GM23338 (cell line): ENCODE data around the gene CERS1. TPM values are rescaled to one million over a fixed set of nuclear protein-coding genes. Genes with fewer than 3 reads are reported as not detected.

ENCODE experiments used
- ATAC-seq: fragments of 200-7000 bp; cut with Tn5 transposase; 3 replicates; pipeline ENCODE4 v1.9.1; 2020
- DNase-seq: peaks from one replicate; pipeline ENCODE4 v3.0.0-alpha.2; 2015; ENCODE audit warnings: low spot score
- H2AFZ ChIP-seq: fragments of 200-600 bp; sonication (generic); 2 replicates; pipeline ENCODE4 v1.8.0; 2016; ENCODE audit warnings: antibody characterized with exemption, mild to moderate bottlenecking, moderate library complexity
- H3F3A ChIP-seq: fragments of 200-600 bp; sonication (generic); replicated peaks from 2 replicates; pipeline ENCODE4 v1.8.0; 2017; ENCODE audit warnings: antibody characterized with exemption, mixed run types, low read depth
- H3K27ac ChIP-seq: fragments of 200-600 bp; sonication (generic); 2 replicates; pipeline ENCODE4 v1.6.1; 2016; ENCODE audit warnings: low read depth
- H3K27me3 ChIP-seq: fragments of 200-600 bp; sonication (generic); 2 replicates; pipeline ENCODE4 v1.8.0; 2016; ENCODE audit warnings: mild to moderate bottlenecking, mixed run types, moderate library complexity; ENCODE audit not compliant: insufficient read depth
- H3K36me3 ChIP-seq: fragments of 200-600 bp; sonication (generic); 2 replicates; pipeline ENCODE4 v1.8.0; 2016; ENCODE audit warnings: mild to moderate bottlenecking; ENCODE audit not compliant: insufficient read depth
- H3K4me1 ChIP-seq: fragments of 200-600 bp; sonication (generic); 2 replicates; pipeline ENCODE4 v1.8.0; 2016; ENCODE audit warnings: mild to moderate bottlenecking, moderate library complexity; ENCODE audit not compliant: insufficient read depth
- H3K4me2 ChIP-seq: fragments of 200-600 bp; sonication (generic); 2 replicates; pipeline ENCODE4 v1.7.1; 2017; ENCODE audit warnings: mixed run types
- H3K4me3 ChIP-seq: fragments of 200-600 bp; sonication (generic); 2 replicates; pipeline ENCODE4 v1.6.1; 2016; ENCODE audit warnings: mixed run types
- H3K79me2 ChIP-seq: fragments of 200-600 bp; sonication (generic); replicated peaks from 2 replicates; pipeline ENCODE4 v1.8.0; 2017; ENCODE audit warnings: mild to moderate bottlenecking; ENCODE audit not compliant: insufficient read depth
- H3K9me2 ChIP-seq: fragments of 200-600 bp; sonication (generic); 2 replicates; pipeline ENCODE4 v1.8.0; 2017; ENCODE audit not compliant: insufficient read depth
- H4K20me1 ChIP-seq: fragments of 200-600 bp; sonication (generic); replicated peaks from 2 replicates; pipeline ENCODE4 v1.8.0; 2017; ENCODE audit warnings: mild to moderate bottlenecking; ENCODE audit not compliant: insufficient read depth
- H3K27ac Mint-ChIP-seq: 2 replicates; pipeline ENCODE4 v1.8.0; 2020; ENCODE audit warnings: inconsistent platforms, mild to moderate bottlenecking, moderate library complexity, mixed read lengths
- H3K27me3 Mint-ChIP-seq: 3 replicates; pipeline ENCODE4 v1.8.0; 2022; ENCODE audit warnings: low read depth, mild to moderate bottlenecking, moderate library complexity, mixed read lengths, inconsistent platforms; ENCODE audit not compliant: insufficient read depth, poor library complexity
- H3K36me3 Mint-ChIP-seq: 3 replicates; pipeline ENCODE4 v1.8.0; 2021; ENCODE audit warnings: low read depth, mild to moderate bottlenecking, inconsistent platforms, moderate library complexity, mixed read lengths
- H3K4me1 Mint-ChIP-seq: 3 replicates; pipeline ENCODE4 v1.8.0; 2020; ENCODE audit warnings: mild to moderate bottlenecking, inconsistent platforms, mixed read lengths
- H3K4me3 Mint-ChIP-seq: 3 replicates; pipeline ENCODE4 v1.8.0; 2021; ENCODE audit warnings: moderate library complexity, mild to moderate bottlenecking, inconsistent platforms, mixed read lengths
- H3K9me3 Mint-ChIP-seq: 3 replicates; pipeline ENCODE4 v1.8.0; 2020; ENCODE audit warnings: moderate library complexity, mild to moderate bottlenecking, inconsistent platforms, mixed read lengths
- CREB1 ChIP-seq: fragments of 250-450 bp; sonication (Bioruptor Pico); IDR thresholded peaks from 2 replicates; pipeline ENCODE4 v1.5.0; 2020; ENCODE audit warnings: low read depth, mild to moderate bottlenecking, moderate library complexity
- EZH2 ChIP-seq: fragments of 200-600 bp; sonication (generic); IDR thresholded peaks from one replicate; pipeline ENCODE4 v1.8.0; 2017; ENCODE audit warnings: antibody characterized with exemption, mild to moderate bottlenecking, low read depth; ENCODE audit not compliant: unreplicated experiment
- JUNB ChIP-seq: IDR thresholded peaks from one replicate; pipeline ENCODE4 v1.6.1; 2016; ENCODE audit warnings: antibody characterized with exemption; ENCODE audit not compliant: unreplicated experiment
- NANOG ChIP-seq: IDR thresholded peaks from 2 replicates; pipeline ENCODE4 v1.6.1; 2016; ENCODE audit warnings: antibody characterized with exemption, borderline replicate concordance
- POLR2AphosphoS5 ChIP-seq: IDR thresholded peaks from 2 replicates; pipeline ENCODE4 v1.6.1; 2016; ENCODE audit warnings: antibody characterized with exemption, low read depth
- STAT1 ChIP-seq: IDR thresholded peaks from one replicate; pipeline ENCODE4 v1.6.1; 2016; ENCODE audit warnings: antibody characterized with exemption; ENCODE audit not compliant: unreplicated experiment
- ZNF114 ChIP-seq: fragments of 250-450 bp; sonication (Bioruptor Pico); IDR thresholded peaks from 2 replicates; pipeline ENCODE4 v1.5.0; 2020; ENCODE audit warnings: mild to moderate bottlenecking, moderate library complexity
- ZNF331 ChIP-seq: fragments of 250-450 bp; sonication (Bioruptor Pico); IDR thresholded peaks from 2 replicates; pipeline ENCODE4 v1.5.0; 2020; ENCODE audit warnings: low read depth, mild to moderate bottlenecking, moderate library complexity
- polyA plus RNA-seq: library from polyadenylated mRNA; unstranded; fragments of >200 nt; fragmentation: Nextera tagmentation; extraction: Ambion mirVana; gene quantifications from 2 replicates; pipeline ENCODE4 v1.2.1, GENCODE V29; 2016
- total RNA-seq: library from RNA; depleted of rRNA; stranded (reverse); fragments of >200 nt; shearing (Covaris generic); gene quantifications from 2 replicates; pipeline ENCODE4 v1.2.3, GENCODE V29; 2014
- TF ChIP-seq, protein P1 (sequence below): IDR thresholded peaks from one replicate; pipeline ENCODE4 v1.6.1; 2018; ENCODE audit warnings: antibody characterized with exemption; ENCODE audit not compliant: unreplicated experiment
- TF ChIP-seq, protein P2 (sequence below), 2 experiments: fragments of 200-600 bp in 1 of 2; sonication (generic) in 1 of 2; conservative IDR thresholded peaks; 2 replicates each; pipeline versions ENCODE4 v1.5.1 to v1.6.1; 2016 to 2017; ENCODE audit warnings: antibody characterized with exemption in 2 of 2, low read depth in 2 of 2, mild to moderate bottlenecking in 2 of 2, moderate library complexity in 1 of 2
- TF ChIP-seq, protein P3 (sequence below): fragments of 250-450 bp; sonication (Bioruptor Pico); IDR thresholded peaks from 2 replicates; pipeline ENCODE4 v1.5.0; 2020; ENCODE audit warnings: mild to moderate bottlenecking, moderate library complexity
- TF ChIP-seq, protein P4 (sequence below): IDR thresholded peaks from 2 replicates; pipeline ENCODE4 v1.6.1; 2016; ENCODE audit warnings: antibody characterized with exemption

Gene CERS1
- total and polyA plus RNA-seq, 2 experiments from 2014 or later = 11.1 to 12.2 TPM

DNA sequence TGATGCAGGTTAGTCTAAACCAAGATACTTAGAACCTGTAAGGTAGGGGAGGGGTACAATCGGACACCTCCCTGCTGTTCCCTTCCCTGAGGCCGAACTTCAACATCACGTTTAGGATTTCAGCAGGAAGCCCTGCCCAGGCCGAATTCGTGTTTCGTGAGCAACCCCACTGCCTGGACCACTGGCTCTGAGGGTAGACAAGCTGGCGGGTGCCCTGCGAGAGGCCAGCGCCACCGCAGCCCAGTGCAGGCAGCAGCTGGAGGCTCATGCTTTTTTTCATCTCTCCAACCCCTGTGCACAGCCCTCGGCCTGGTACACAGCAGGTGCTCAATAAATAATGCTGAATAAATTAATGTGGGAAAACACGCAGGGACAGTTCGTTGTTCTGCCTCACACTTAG, 37.3 kb upstream of the CERS1 start:
- no peak for ATAC-seq
- Histone ChIP-seq H3K4me2 (peak overlapping the region; percentile 86), H3K4me1 (peaks cover 8% of the 10 kb centered on the region; the same call in 1 of the 2 replicates), H2AFZ (no peak overlapping the region), H3F3A (peaks cover 4% of the 10 kb centered on the region; the same call in 1 of the 2 replicates), H3K27ac (no peak overlapping the region), H3K36me3 (no peaks in the 10 kb centered on the region), H3K4me3 (peak overlapping the region; percentile 69), H3K9me2 (no peaks in the 10 kb centered on the region), H3K79me2 (no peaks in the 10 kb centered on the region), H3K27me3 (no peaks in the 10 kb centered on the region), H4K20me1 (no peaks in the 10 kb centered on the region; the same call in 1 of the 2 replicates)
- H3K27ac Mint-ChIP-seq = no peak overlapping the region
- peaks cover 4% of the 10 kb centered on the region for H3K4me1 Mint-ChIP-seq
- peaks cover 15% of the 10 kb centered on the region for H3K27me3 Mint-ChIP-seq
- no peak for DNase-seq
- H3K4me3 Mint-ChIP-seq = peak overlapping the region; percentile 69; the same call in 2 of the 3 replicates
- H3K9me3 Mint-ChIP-seq = no peaks in the 10 kb centered on the region
- TF ChIP-seq JUNB (no peak), ZNF114 (no peak), STAT1 (no peak), POLR2AphosphoS5 (no peak), NANOG (no peak), ZNF331 (no peak), EZH2 (no peak), CREB1 (no peak)
- TF ChIP-seq, protein P1, sequence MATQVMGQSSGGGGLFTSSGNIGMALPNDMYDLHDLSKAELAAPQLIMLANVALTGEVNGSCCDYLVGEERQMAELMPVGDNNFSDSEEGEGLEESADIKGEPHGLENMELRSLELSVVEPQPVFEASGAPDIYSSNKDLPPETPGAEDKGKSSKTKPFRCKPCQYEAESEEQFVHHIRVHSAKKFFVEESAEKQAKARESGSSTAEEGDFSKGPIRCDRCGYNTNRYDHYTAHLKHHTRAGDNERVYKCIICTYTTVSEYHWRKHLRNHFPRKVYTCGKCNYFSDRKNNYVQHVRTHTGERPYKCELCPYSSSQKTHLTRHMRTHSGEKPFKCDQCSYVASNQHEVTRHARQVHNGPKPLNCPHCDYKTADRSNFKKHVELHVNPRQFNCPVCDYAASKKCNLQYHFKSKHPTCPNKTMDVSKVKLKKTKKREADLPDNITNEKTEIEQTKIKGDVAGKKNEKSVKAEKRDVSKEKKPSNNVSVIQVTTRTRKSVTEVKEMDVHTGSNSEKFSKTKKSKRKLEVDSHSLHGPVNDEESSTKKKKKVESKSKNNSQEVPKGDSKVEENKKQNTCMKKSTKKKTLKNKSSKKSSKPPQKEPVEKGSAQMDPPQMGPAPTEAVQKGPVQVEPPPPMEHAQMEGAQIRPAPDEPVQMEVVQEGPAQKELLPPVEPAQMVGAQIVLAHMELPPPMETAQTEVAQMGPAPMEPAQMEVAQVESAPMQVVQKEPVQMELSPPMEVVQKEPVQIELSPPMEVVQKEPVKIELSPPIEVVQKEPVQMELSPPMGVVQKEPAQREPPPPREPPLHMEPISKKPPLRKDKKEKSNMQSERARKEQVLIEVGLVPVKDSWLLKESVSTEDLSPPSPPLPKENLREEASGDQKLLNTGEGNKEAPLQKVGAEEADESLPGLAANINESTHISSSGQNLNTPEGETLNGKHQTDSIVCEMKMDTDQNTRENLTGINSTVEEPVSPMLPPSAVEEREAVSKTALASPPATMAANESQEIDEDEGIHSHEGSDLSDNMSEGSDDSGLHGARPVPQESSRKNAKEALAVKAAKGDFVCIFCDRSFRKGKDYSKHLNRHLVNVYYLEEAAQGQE = no peak
- TF ChIP-seq, protein P2, sequence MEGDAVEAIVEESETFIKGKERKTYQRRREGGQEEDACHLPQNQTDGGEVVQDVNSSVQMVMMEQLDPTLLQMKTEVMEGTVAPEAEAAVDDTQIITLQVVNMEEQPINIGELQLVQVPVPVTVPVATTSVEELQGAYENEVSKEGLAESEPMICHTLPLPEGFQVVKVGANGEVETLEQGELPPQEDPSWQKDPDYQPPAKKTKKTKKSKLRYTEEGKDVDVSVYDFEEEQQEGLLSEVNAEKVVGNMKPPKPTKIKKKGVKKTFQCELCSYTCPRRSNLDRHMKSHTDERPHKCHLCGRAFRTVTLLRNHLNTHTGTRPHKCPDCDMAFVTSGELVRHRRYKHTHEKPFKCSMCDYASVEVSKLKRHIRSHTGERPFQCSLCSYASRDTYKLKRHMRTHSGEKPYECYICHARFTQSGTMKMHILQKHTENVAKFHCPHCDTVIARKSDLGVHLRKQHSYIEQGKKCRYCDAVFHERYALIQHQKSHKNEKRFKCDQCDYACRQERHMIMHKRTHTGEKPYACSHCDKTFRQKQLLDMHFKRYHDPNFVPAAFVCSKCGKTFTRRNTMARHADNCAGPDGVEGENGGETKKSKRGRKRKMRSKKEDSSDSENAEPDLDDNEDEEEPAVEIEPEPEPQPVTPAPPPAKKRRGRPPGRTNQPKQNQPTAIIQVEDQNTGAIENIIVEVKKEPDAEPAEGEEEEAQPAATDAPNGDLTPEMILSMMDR (conservative IDR thresholded peaks at IDR 0.05; ENCODE audit: low read depth in 2 of 2) = no peak
- TF ChIP-seq, protein P3, sequence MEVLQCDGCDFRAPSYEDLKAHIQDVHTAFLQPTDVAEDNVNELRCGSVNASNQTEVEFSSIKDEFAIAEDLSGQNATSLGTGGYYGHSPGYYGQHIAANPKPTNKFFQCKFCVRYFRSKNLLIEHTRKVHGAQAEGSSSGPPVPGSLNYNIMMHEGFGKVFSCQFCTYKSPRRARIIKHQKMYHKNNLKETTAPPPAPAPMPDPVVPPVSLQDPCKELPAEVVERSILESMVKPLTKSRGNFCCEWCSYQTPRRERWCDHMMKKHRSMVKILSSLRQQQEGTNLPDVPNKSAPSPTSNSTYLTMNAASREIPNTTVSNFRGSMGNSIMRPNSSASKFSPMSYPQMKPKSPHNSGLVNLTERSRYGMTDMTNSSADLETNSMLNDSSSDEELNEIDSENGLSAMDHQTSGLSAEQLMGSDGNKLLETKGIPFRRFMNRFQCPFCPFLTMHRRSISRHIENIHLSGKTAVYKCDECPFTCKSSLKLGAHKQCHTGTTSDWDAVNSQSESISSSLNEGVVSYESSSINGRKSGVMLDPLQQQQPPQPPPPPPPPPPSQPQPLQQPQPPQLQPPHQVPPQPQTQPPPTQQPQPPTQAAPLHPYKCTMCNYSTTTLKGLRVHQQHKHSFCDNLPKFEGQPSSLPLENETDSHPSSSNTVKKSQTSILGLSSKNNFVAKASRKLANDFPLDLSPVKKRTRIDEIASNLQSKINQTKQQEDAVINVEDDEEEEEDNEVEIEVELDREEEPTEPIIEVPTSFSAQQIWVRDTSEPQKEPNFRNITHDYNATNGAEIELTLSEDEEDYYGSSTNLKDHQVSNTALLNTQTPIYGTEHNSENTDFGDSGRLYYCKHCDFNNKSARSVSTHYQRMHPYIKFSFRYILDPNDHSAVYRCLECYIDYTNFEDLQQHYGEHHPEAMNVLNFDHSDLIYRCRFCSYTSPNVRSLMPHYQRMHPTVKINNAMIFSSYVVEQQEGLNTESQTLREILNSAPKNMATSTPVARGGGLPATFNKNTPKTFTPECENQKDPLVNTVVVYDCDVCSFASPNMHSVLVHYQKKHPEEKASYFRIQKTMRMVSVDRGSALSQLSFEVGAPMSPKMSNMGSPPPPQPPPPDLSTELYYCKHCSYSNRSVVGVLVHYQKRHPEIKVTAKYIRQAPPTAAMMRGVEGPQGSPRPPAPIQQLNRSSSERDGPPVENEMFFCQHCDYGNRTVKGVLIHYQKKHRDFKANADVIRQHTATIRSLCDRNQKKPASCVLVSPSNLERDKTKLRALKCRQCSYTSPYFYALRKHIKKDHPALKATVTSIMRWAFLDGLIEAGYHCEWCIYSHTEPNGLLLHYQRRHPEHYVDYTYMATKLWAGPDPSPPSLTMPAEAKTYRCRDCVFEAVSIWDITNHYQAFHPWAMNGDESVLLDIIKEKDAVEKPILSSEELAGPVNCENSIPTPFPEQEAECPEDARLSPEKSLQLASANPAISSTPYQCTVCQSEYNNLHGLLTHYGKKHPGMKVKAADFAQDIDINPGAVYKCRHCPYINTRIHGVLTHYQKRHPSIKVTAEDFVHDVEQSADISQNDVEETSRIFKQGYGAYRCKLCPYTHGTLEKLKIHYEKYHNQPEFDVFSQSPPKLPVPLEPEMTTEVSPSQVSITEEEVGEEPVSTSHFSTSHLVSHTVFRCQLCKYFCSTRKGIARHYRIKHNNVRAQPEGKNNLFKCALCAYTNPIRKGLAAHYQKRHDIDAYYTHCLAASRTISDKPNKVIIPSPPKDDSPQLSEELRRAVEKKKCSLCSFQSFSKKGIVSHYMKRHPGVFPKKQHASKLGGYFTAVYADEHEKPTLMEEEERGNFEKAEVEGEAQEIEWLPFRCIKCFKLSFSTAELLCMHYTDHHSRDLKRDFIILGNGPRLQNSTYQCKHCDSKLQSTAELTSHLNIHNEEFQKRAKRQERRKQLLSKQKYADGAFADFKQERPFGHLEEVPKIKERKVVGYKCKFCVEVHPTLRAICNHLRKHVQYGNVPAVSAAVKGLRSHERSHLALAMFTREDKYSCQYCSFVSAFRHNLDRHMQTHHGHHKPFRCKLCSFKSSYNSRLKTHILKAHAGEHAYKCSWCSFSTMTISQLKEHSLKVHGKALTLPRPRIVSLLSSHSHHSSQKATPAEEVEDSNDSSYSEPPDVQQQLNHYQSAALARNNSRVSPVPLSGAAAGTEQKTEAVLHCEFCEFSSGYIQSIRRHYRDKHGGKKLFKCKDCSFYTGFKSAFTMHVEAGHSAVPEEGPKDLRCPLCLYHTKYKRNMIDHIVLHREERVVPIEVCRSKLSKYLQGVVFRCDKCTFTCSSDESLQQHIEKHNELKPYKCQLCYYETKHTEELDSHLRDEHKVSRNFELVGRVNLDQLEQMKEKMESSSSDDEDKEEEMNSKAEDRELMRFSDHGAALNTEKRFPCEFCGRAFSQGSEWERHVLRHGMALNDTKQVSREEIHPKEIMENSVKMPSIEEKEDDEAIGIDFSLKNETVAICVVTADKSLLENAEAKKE (CRISPR knock-in tag) = no peak
- TF ChIP-seq, protein P4, sequence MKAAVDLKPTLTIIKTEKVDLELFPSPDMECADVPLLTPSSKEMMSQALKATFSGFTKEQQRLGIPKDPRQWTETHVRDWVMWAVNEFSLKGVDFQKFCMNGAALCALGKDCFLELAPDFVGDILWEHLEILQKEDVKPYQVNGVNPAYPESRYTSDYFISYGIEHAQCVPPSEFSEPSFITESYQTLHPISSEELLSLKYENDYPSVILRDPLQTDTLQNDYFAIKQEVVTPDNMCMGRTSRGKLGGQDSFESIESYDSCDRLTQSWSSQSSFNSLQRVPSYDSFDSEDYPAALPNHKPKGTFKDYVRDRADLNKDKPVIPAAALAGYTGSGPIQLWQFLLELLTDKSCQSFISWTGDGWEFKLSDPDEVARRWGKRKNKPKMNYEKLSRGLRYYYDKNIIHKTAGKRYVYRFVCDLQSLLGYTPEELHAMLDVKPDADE = no peak
- H3K36me3 Mint-ChIP-seq = peaks cover 49% of the 10 kb centered on the region
